K562 treated with DMSO at 1 percent for 24 hours (cell line): ENCODE results near the gene PPP2R5E. TPM values are rescaled to one million over a fixed set of nuclear protein-coding genes. Genes with fewer than 3 reads are reported as not detected.

Experiments used
- total RNA-seq: library from RNA; unstranded; fragments of 300-600 nt; gene quantifications from 2 replicates; pipeline ENCODE4 v1.2.3, GENCODE V29; 2022; ENCODE audit warnings: low read depth; ENCODE audit not compliant: insufficient read depth

Gene PPP2R5E
- total RNA-seq, result 19.1 and 20.2 TPM in 2 replicates

GRCh38 chr14:63543000-63543825, at the start of gene PPP2R5E:
Gene PPP2R5E (minus strand): TSS chr14:63543377. CDS start chr14:63539685, 3,692 bp downstream.

Other genes starting within 250 kb of the PPP2R5E start
- gene GPHB5, start 224.4 kb downstream of the PPP2R5E start, total RNA-seq, result not detected in 2 replicates
- gene WDR89, start 98.5 kb upstream of the PPP2R5E start, total RNA-seq, result 2.0 and 3.6 TPM in 2 replicates
- 9.4 and 11.7 TPM in 2 replicates for gene SGPP1, start 184.7 kb upstream of the PPP2R5E start, total RNA-seq